Measurements from ENCODE around the gene PDAP1. TPM values are rescaled to one million over a fixed set of nuclear protein-coding genes. Genes with fewer than 3 reads are reported as not detected.

Gene PDAP1
- total and polyA plus RNA-seq, 2 donors from 2014 or later, result 84.7 to 119 TPM

- FAIRE-seq (no peak), DNase-seq (no peak)
- Histone ChIP-seq H3K9me3 (ENCODE audit: control insufficient read depth in 2 of 3, insufficient read depth in 1 of 3, low read length in 3 of 3) (no peaks in the 10 kb centered on the region), H3K4me1 (ENCODE audit: control insufficient read depth in 2 of 3, insufficient read depth in 2 of 3, low read depth in 1 of 3, low read length in 3 of 3) (no peaks in the 10 kb centered on the region), H3K36me3 (ENCODE audit: control insufficient read depth in 2 of 3, insufficient read depth in 3 of 3, low read length in 3 of 3) (peaks cover 0 to 34% (median 20%) of the 10 kb centered on the region in 3 donors), H3K27me3 (ENCODE audit: control insufficient read depth, insufficient read depth, low read length) (no peaks in the 10 kb centered on the region), H3K4me3 (ENCODE audit: low read length in 3 of 3) (no peak overlapping the region), H3K9ac (ENCODE audit: low read length in 3 of 3) (no peak overlapping the region), H3K27ac (ENCODE audit: low read depth in 2 of 2, low read length in 2 of 2) (no peak overlapping the region)
- no peak for TF ChIP-seq CTCF (IDR thresholded peaks at IDR 0.05; ENCODE audit: borderline replicate concordance, extremely low read depth, insufficient read depth)
- intact Hi-C loops (cut with DNase I), result no loop called here
Measured at GRCh38 chr7:99457050-99457649, 48.8 kb upstream of the PDAP1 start.

- H3K9me3 ChIP-seq (ENCODE audit: control insufficient read depth in 2 of 3, insufficient read depth in 1 of 3, low read length in 3 of 3), result no peaks in the 10 kb centered on the region
- no peak for FAIRE-seq
Measured at GRCh38 chr7:99456288-99456687, 47.9 kb upstream of the PDAP1 start.

GRCh38 chr7:99455874-99456273, 47.5 kb upstream of the PDAP1 start:
- H3K36me3 ChIP-seq (ENCODE audit: control insufficient read depth in 2 of 3, insufficient read depth in 3 of 3, low read length in 3 of 3), result peaks cover 2 to 34% (median 20%) of the 10 kb centered on the region in 3 donors
- H3K27ac ChIP-seq (ENCODE audit: low read depth in 2 of 2, low read length in 2 of 2), result no peak overlapping the region
- DNase-seq, result no peak
- H3K9me3 ChIP-seq (ENCODE audit: control insufficient read depth in 2 of 3, insufficient read depth in 1 of 3, low read length in 3 of 3), result no peaks in the 10 kb centered on the region
- no peak for TF ChIP-seq CTCF (IDR thresholded peaks at IDR 0.05; ENCODE audit: borderline replicate concordance, extremely low read depth, insufficient read depth)
- no peak for FAIRE-seq
- H3K4me3 ChIP-seq (ENCODE audit: low read length in 3 of 3), result no peak overlapping the region
- H3K27me3 ChIP-seq (ENCODE audit: control insufficient read depth, insufficient read depth, low read length), result no peaks in the 10 kb centered on the region
- H3K4me1 ChIP-seq (ENCODE audit: control insufficient read depth in 2 of 3, insufficient read depth in 2 of 3, low read depth in 1 of 3, low read length in 3 of 3), result no peaks in the 10 kb centered on the region
- intact Hi-C loops (cut with DNase I), result no loop called here
- H3K9ac ChIP-seq (ENCODE audit: low read length in 3 of 3), result no peak overlapping the region

More at GRCh38 chr7:99456288-99456687, 47.9 kb upstream of the PDAP1 start:
- peaks cover 0 to 34% (median 20%) of the 10 kb centered on the region in 3 donors for H3K36me3 ChIP-seq (ENCODE audit: control insufficient read depth in 2 of 3, insufficient read depth in 3 of 3, low read length in 3 of 3)
- H3K27ac ChIP-seq (ENCODE audit: low read depth in 2 of 2, low read length in 2 of 2), result no peak overlapping the region
- no peaks in the 10 kb centered on the region for H3K4me1 ChIP-seq (ENCODE audit: control insufficient read depth in 2 of 3, insufficient read depth in 2 of 3, low read depth in 1 of 3, low read length in 3 of 3)
- intact Hi-C loops (cut with DNase I), result no loop called here
- no peak for DNase-seq
- H3K27me3 ChIP-seq (ENCODE audit: control insufficient read depth, insufficient read depth, low read length), result no peaks in the 10 kb centered on the region
- H3K9ac ChIP-seq (ENCODE audit: low read length in 3 of 3), result no peak overlapping the region
- no peak overlapping the region for H3K4me3 ChIP-seq (ENCODE audit: low read length in 3 of 3)
- TF ChIP-seq CTCF (IDR thresholded peaks at IDR 0.05; ENCODE audit: borderline replicate concordance, extremely low read depth, insufficient read depth), result no peak

GRCh38 chr7:99453105-99453504, 44.7 kb upstream of the PDAP1 start:
- Histone ChIP-seq H3K9ac (ENCODE audit: low read length in 3 of 3) (no peak overlapping the region), H3K4me3 (ENCODE audit: low read length in 3 of 3) (no peak overlapping the region), H3K27ac (ENCODE audit: low read depth in 2 of 2, low read length in 2 of 2) (no peak overlapping the region), H3K27me3 (ENCODE audit: control insufficient read depth, insufficient read depth, low read length) (no peaks in the 10 kb centered on the region), H3K9me3 (ENCODE audit: control insufficient read depth in 2 of 3, insufficient read depth in 1 of 3, low read length in 3 of 3) (no peaks in the 10 kb centered on the region), H3K4me1 (ENCODE audit: control insufficient read depth in 2 of 3, insufficient read depth in 2 of 3, low read depth in 1 of 3, low read length in 3 of 3) (no peaks in the 10 kb centered on the region), H3K36me3 (ENCODE audit: control insufficient read depth in 2 of 3, insufficient read depth in 3 of 3, low read length in 3 of 3) (peaks cover 2 to 35% (median 24%) of the 10 kb centered on the region in 3 donors)
- DNase-seq, result no peak
- FAIRE-seq, result no peak
- intact Hi-C loops (cut with DNase I), result no loop called here
- no peak for TF ChIP-seq CTCF (IDR thresholded peaks at IDR 0.05; ENCODE audit: borderline replicate concordance, extremely low read depth, insufficient read depth)

Measured in kidney (tissue), 14 donors.